GM19193 (cell line): ENCODE data around the gene KRT7.

Experiments used
- POLR2A ChIP-seq: IDR thresholded peaks from 4 replicates; pipeline ENCODE4 v1.6.1; 2011; ENCODE audit not compliant: insufficient read depth, insufficient read length; ENCODE audit errors: extremely low read depth

KRT7 gene

DNA sequence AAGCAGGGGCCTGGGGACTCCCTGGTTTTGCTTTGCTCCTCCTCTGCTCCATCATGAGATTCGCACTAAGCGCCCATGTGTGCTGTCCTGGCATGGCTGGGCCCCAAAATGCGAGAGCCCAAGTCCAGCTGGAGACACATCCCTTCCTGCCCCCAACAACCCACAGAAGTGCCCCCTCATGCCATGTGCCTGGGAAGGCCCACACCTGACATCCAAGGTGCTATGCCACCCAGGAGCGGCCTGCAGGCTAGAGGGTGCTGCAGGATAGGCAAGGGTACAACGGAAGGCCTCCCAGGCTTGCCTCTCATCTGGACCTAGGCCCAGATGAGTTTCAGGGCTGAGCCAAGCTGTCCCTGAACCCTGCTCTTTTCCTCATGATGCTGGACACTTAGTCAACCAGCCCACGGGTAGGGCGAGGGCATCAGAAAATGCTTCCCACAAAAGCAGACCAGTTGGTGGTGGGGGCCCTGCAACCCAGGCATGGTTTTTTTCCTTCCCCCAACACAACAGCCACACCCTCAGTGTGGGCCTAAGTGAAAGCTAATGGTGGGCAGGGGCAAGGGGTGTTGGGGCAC lies 28.0 kb upstream of the KRT7 start:
- no peak for TF ChIP-seq POLR2A

DNA sequence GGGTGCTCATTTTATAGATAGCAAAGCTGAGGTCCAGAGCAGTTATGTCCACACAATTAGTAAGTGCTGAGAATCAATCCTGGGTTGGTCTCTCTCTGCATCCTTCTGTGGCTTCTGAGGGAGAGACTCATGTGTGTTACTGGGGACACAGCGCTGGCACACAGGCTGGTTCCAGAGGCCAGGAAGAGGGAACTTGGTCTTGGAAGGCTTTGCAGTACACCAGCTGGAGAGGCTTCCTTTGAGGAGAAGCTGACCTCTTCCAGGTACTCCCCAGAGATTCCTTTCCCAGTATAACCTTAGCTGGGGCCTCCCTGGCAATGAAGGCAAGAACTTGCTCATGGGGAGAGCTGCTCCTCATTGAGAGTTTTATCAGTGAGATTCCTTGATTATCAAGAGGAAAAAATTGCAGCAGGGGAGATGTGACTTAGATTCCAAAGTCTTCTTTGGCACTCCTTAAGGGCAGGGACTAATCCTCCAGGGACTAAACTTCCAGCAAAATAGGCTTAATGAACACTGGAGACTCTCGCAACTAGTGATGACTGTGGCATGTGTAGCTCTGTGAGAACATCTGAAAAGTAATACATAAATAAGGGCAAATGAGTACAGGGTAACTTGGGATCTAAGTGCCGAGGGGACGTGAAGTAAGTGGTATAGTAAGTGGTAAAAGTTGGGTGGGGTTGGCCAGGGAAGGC lies 27.3 kb upstream of the KRT7 start:
- TF ChIP-seq POLR2A: no peak

DNA sequence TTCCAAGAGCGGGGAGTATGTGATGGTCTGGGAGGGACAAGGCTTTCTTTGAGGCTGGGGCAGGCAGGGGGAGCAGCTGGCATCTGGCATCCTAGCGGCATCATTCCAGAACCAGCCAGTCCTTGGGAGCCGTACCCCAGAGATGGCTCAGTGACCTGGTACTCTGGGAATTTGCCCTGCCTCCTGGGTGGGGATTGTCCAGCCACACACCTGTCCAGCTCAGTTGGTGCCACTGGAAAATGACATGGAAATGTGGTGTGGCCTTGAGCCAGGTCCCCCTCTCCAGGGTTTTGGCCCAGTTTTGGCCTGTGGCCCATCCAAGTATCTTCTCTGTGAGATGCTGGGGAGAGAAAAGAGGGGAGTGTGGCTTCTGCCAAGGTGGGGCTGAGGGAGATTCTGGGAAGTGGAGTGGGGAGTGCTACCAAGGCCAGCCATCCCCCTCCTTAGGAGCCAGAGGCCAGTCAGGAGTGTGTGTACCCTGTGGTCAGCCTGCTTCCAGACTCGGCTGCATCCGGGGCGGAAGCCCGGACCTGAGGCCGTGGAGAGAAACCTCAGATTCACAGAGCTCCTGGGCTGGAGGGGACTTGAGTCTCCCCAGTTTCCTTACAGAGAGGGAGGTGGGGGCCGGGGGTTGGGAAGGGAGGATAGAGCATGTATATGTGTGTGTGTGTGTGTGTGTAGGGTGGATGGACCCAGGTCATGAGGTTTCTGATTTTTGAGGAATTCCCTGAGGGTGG lies 26.6 kb upstream of the KRT7 start:
- TF ChIP-seq POLR2A: no peak

DNA sequence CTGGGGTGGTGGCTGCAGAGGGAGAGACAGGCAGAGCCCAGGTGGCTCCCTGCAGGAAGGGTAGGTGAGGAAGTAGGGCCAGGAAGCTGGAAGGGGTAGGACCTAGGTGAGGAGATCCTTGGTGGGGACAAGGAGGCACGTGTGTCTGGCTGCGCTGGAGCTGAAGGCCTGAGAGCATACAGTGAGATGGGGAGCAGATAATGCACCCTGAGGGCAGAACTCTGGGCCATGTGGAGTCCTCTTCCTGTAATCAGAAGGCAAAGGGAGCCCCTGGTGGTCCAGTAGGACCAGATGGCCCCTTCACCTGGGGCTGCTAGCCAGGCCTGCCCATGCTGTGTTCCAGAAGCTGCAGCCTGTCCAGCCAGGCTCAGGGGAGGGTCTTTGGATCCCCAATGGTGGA lies 25.9 kb upstream of the KRT7 start:
- no peak for TF ChIP-seq POLR2A

DNA sequence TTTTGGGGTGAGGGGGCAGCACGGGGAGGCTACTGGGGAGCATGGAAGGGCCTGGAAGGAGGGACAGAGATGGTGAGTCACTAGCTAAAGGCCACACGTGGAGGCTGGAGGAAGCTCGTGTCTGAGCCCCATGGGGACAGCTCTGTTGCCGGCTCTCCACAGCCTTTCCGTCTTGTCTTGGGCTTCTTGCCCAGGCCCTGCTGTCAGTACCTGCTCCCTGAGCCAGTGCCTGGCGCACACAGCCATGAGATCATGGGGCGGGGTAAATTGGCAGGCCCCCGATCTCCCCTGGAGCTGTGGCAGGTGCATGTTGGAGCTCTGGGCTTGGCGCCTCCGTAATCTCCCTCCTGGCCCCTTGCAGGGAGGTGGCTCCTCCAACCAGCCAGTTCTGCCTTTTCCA lies 25.1 kb upstream of the KRT7 start:
- TF ChIP-seq POLR2A: no peak

DNA sequence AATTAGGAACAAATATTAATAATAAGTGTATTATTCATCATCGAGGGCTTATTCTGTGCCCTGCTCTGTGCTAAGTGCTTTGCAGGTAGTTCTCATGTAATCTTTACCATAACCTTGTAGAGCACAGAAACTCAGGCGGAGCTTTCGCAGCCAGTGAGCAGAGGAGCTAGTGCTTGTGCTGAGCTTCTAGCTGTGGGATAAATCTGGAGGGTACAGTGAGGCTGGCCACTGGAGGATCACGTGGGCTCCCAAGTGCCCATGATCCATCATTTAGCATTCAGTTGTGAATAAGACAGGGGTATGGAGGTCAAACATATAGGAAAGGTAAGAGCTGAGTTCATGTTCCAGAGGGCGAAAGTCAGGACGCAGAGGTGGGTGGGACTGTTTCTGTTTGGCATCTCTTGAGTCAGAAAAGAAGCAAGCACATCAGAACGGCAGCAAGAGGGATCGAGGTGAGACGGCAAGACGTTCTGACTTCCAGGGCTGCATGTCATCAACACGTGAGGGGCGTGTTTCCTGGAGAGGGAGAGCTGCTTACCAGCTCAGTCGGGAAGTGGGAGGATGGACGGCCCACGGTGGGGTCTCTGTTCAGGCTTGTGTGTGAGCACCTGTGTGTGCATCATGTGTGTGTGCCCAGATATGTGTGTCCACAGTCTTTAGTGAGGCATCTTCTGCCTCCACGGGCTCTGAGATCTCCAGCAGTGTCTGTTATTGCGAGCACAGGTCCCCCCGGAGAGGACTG lies 24.4 kb upstream of the KRT7 start:
- TF ChIP-seq POLR2A: no peak

DNA sequence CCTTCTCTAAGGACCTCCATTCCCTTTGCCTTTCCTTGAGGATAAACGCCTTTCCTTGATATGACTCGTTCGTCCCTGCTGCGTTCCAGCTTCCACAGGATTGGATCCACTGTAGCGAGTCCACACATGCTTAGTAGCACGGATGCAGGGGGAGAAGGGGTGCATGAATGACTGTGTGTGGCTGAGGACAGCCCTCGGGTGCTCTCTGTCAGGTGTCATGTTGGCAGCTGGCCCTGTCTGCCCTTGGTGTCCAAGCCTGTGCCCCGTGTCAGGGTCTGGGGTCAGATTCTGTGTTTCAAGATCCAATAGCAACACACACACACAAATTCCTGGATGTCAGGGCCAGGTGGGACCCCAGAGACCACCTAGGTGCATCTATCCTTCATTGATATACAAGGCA lies 23.7 kb upstream of the KRT7 start:
- no peak for TF ChIP-seq POLR2A

DNA sequence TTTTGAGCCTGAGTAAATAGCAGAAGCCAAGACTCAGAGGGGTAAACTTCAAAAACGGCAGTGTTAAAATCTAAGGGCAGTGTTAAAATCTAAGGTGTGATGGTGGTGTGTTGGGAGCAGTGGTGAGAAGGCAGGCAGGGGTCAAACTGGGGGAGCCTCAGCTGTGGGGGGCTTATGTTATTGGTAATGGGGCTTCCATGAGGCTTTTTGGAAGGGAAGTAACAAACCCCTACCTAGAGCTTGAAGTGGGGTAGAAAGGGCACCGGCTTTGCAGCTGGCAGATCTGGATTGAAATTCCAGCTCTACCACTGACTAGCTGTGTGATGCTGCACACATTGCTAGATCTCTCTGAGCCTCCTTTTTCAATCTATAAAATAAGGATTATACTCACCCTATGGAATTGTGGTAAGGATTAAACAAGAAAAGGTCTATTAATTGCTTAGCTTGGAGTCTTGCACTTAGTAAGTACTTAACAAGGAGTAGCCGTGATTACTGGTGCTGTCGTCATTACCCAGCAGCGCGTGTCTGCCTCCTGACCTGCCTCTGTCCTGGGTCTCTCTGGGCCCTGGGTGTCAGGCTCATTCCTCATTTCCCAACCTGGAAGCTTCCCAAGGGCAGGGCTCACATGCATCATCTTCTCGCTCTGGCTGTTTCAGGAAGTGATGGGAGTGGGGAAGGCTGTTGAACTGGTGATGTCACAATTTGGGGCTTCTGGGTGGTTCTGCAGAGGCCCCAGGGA lies 22.7 kb upstream of the KRT7 start:
- TF ChIP-seq POLR2A: no peak

DNA sequence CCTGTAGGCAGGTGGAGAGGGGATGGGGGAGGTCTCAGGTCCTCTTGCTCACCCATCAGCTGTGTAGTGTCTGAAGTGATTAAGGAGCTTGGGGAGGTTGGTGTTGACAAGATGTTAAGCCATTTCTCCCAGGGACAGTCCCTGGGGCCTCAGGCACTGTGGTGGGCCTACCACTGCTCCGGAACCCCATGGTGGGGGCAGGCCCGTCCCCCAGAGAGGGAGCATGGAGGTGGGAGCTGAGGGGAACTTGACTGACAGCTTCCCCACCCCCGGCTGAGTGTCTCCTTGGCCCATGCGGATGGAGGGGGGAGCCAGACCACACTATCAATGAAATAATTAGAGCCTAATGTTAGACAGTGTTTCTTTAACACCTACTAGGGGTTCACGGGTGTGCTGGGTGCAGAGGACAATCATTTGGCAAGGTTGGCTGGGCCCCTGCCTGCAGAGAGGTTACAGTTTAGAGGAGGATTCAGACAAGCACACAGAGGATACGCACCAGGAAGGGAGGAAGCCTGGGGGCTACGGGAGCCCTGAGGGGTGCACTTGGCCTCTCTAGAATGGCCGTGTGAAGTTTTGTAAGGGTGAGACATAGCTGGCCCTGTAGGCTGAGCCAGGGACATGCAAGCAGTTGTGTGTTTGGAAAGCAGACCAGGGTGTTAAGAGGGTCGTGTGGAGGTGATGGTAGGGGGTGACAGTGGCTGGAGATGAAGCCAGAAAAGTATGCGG lies 22.0 kb upstream of the KRT7 start:
- TF ChIP-seq POLR2A: no peak

DNA sequence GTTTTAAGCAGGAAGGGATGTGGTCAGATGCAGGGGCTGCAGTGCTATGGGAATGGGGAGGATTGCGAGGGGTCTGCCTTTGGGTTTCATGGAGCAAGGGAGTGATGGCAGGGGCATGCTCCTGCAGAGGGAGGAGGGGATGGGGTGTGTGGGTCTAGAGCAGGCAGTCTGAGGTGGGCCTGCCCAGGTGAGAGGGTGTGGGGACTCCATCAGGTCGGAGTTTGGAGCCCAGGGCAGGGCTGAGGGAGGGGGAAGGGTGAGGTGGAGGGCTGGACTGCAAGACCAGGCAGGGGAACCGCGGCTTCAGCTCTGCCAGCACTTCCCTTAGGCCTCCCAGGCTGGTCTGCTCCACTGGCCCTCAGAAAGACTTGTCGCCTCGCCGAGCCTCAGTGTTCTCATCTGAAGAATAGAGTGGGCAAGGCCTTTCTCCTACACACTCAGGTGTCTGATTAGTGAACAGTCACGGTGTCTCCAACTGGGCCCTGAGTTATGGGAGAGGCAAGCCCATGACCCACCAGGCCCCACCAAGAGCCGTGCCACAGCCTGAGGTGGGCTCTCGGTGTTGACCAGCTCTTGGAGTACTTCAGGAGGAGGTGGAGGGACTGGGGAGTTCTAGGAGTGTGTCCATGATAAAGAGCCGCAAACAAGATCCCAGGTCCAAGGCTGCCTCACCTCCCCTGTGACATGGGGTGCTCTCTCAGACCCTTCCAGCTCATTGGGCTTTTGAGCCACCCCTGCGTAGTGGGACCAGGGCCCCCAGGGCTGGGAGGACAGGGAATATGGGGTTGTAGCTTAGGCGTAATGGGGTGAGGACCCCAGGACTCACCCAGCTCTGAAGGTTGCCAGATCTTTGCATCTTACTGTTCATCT lies 21.1 kb upstream of the KRT7 start:
- TF ChIP-seq POLR2A: no peak

DNA sequence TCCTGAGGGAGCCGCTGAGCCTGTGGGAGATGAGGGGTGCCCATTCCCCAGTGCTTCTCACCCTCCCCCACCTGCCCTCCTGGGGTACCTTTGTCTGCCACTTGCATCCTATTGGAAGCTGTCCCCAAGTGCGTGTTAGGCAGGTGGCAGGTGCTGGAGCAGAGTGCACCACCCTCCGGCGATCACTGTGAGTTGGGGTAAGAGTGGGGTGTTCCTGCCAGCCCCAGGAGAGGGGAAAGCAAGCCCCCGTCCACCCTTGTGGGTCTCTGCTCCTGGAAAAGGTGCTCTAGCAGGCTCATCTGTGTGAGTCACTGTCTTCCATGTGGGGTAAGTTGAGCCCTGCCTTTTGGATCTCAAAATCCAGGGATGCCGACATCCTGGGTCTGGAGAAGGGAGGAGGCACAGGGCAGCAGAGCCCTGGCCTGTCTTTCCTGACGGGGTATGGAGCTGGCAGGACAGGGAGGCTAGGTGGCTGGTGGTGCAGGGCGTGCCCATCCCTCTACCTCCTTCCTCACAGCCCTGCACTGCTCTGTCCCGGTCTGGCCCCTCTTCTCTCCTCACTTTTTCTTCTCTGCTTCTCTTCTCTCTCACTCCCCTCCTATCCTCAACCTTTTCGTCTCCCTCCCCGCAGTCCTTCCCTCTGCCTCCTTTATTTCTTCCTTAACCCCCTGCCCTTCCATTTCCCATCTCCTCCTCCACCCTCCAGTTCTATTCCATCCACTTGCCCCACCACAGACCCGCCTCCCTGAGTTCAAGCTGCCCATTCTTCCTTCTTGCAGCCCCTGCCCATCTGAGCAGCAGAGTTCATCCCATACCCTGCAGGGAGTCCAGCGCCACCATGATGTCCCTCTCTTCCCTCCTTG lies 20.1 kb upstream of the KRT7 start:
- TF ChIP-seq POLR2A: no peak
